Ishikawa (cell line): ENCODE data around the gene GLP1R.

Experiments used
- CEBPB ChIP-seq: IDR thresholded peaks from 2 replicates; pipeline ENCODE4 v1.6.1; 2012
- CREB1 ChIP-seq: IDR thresholded peaks from 2 replicates; pipeline ENCODE4 v1.6.1; 2012; ENCODE audit warnings: low read depth
- EGR1 ChIP-seq: IDR thresholded peaks from 2 replicates; pipeline ENCODE4 v1.6.1; 2012
- EP300 ChIP-seq: IDR thresholded peaks from 2 replicates; pipeline ENCODE4 v1.6.1; 2012; ENCODE audit warnings: borderline replicate concordance
- FOXM1 ChIP-seq: IDR thresholded peaks from 2 replicates; pipeline ENCODE4 v1.6.1; 2012; ENCODE audit warnings: low read depth, borderline replicate concordance
- MAX ChIP-seq: IDR thresholded peaks from 2 replicates; pipeline ENCODE4 v1.6.1; 2012
- NFIC ChIP-seq: IDR thresholded peaks from 2 replicates; pipeline ENCODE4 v1.6.1; 2012
- RAD21 ChIP-seq: IDR thresholded peaks from 2 replicates; pipeline ENCODE4 v1.6.1; 2012; ENCODE audit warnings: low read depth
- TAF1 ChIP-seq: IDR thresholded peaks from 2 replicates; pipeline ENCODE4 v1.6.1; 2012; ENCODE audit warnings: low read depth, mild to moderate bottlenecking
- TEAD4 ChIP-seq: IDR thresholded peaks from 2 replicates; pipeline ENCODE4 v1.6.1; 2012
- USF1 ChIP-seq: IDR thresholded peaks from 2 replicates; pipeline ENCODE4 v1.6.1; 2012
- YY1 ChIP-seq: IDR thresholded peaks from 2 replicates; pipeline ENCODE4 v1.6.1; 2012; ENCODE audit warnings: low read depth

- TF ChIP-seq TAF1, result no peak
- TF ChIP-seq FOXM1, result no peak
- TF ChIP-seq EGR1, result no peak
- no peak for TF ChIP-seq EP300
- TF ChIP-seq MAX, result no peak
- TF ChIP-seq RAD21, result no peak
- no peak for TF ChIP-seq USF1
- no peak for TF ChIP-seq TEAD4
- TF ChIP-seq CEBPB, result no peak
- no peak for TF ChIP-seq YY1
- no peak for TF ChIP-seq CREB1
- TF ChIP-seq NFIC, result no peak
Measured at GRCh38 chr6:39048481-39049399, at the start of gene GLP1R.
